ENCODE measurements around the gene MAML1. TPM values are rescaled to one million over a fixed set of nuclear protein-coding genes. Genes with fewer than 3 reads are reported as not detected.
A peak's percentile ranks its signal among the peaks of the same experiment; 100 is the strongest.

MAML1 gene
- total RNA-seq, 1 donor from 2014 or later = 29.1 TPM

DNA sequence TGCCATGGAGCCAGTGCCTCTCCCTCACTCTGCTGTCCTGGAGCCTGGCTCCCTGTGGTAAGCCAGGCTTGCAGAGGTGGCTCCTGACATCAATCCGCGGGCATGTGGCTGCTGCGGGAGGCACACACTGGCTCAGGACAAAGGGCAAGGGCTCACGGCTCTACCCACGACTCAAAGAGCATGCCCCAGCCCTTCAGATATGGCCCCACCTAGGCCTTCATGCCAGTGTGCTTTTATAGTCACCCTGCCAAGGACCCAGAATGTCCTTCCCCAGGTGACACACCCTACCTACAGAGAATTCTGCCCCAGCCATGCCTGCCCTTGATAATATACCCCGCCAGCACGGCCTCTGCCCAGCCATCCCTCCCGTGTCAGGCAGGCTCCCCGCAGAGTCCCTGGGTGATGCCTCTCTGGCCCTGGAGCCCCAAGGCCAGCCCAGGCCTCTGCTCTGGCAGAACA lies 72.5 kb downstream of the MAML1 start:
- Histone ChIP-seq H3K36me3 (no peaks in the 10 kb centered on the region), H2AFZ (replicated peaks) (no peak overlapping the region), H3K4me3 (peak overlapping the region; percentile 96), H3K4me2 (peak overlapping the region; percentile 99), H3K27me3 (no peaks in the 10 kb centered on the region), H3K9ac (no peak overlapping the region), H3K9me3 (ENCODE audit: low read depth) (no peaks in the 10 kb centered on the region), H3K79me2 (ENCODE audit: low read depth) (peaks cover 40% of the 10 kb centered on the region), H3K27ac (no peak overlapping the region), H3K4me1 (peaks cover 28% of the 10 kb centered on the region), H4K20me1 (ENCODE audit: low read depth) (peaks cover 55% of the 10 kb centered on the region), H3F3A (ENCODE audit: low read depth) (peaks cover 34% of the 10 kb centered on the region)
- TF ChIP-seq, protein P1, sequence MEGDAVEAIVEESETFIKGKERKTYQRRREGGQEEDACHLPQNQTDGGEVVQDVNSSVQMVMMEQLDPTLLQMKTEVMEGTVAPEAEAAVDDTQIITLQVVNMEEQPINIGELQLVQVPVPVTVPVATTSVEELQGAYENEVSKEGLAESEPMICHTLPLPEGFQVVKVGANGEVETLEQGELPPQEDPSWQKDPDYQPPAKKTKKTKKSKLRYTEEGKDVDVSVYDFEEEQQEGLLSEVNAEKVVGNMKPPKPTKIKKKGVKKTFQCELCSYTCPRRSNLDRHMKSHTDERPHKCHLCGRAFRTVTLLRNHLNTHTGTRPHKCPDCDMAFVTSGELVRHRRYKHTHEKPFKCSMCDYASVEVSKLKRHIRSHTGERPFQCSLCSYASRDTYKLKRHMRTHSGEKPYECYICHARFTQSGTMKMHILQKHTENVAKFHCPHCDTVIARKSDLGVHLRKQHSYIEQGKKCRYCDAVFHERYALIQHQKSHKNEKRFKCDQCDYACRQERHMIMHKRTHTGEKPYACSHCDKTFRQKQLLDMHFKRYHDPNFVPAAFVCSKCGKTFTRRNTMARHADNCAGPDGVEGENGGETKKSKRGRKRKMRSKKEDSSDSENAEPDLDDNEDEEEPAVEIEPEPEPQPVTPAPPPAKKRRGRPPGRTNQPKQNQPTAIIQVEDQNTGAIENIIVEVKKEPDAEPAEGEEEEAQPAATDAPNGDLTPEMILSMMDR (IDR thresholded peaks at IDR 0.05) = no peak
- TF ChIP-seq EZH2 (IDR thresholded peaks at IDR 0.05) (no peak), EZH2phosphoT487 (IDR thresholded peaks at IDR 0.05) (no peak)
- H3K4me1 Mint-ChIP-seq = peaks cover 32% of the 10 kb centered on the region
- no peaks in the 10 kb centered on the region for H3K9me3 Mint-ChIP-seq
- peaks cover 6% of the 10 kb centered on the region for H3K27me3 Mint-ChIP-seq (ENCODE audit: insufficient read depth, low read depth)
- no peak overlapping the region for H3K27ac Mint-ChIP-seq
- no peak for DNase-seq (ENCODE audit: low spot score)
- H3K36me3 Mint-ChIP-seq = peaks cover 7% of the 10 kb centered on the region
- H3K4me3 Mint-ChIP-seq = peak overlapping the region; percentile 87

DNA sequence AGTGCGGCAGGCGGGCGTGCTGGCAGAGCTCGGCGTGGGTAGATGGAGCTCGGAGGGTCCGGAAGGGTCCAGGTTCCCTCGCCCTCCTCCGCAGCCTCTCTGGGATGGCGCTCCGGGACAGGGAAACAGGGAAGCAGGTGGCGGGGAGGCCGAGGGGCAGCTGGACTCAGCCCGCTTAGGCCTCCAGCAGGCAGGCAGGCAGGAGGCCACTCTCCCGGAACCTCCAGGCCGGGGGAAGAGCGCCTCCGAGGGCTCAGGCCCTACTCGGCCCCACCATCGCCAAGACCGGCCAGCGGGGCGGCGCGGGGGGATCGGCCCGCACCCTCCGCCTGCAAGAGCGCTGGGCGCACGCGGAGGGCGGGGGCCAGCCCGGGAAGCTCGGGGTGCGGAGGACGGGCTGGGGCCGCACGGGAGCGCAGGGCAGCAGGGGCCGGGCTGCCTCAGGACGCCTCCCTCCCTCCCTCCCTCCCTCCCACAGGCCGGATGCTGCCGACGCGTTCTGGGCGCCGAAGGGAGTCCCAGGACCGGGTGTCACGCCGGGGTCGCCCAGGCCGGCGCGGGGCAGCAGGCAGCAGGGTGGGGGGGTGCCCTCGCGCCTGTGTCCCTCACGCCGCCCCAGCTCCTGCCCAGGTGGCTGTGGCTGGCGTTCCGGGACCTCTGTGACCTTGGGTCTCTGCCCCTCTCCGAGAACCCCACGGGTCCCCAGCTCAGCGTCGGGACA lies 73.1 kb downstream of the MAML1 start:
- Mint-ChIP-seq H3K27ac (no peak overlapping the region), H3K4me3 (peak overlapping the region; percentile 87), H3K36me3 (peaks cover 7% of the 10 kb centered on the region), H3K4me1 (peaks cover 32% of the 10 kb centered on the region), H3K27me3 (ENCODE audit: insufficient read depth, low read depth) (peaks cover 9% of the 10 kb centered on the region), H3K9me3 (no peaks in the 10 kb centered on the region)
- Histone ChIP-seq H3K4me2 (peak overlapping the region; percentile 99), H3K27me3 (no peaks in the 10 kb centered on the region), H3F3A (ENCODE audit: low read depth) (peaks cover 34% of the 10 kb centered on the region), H3K36me3 (no peaks in the 10 kb centered on the region), H3K9me3 (ENCODE audit: low read depth) (no peaks in the 10 kb centered on the region), H3K4me3 (peak overlapping the region; percentile 96), H3K27ac (no peak overlapping the region), H3K4me1 (peaks cover 28% of the 10 kb centered on the region), H2AFZ (replicated peaks) (no peak overlapping the region), H3K79me2 (ENCODE audit: low read depth) (peaks cover 40% of the 10 kb centered on the region), H4K20me1 (ENCODE audit: low read depth) (peaks cover 51% of the 10 kb centered on the region), H3K9ac (peak overlapping the region; percentile 42)
- DNase-seq (ENCODE audit: low spot score) = peak; percentile 61
- TF ChIP-seq, protein P1 (IDR thresholded peaks at IDR 0.05) = no peak
- TF ChIP-seq EZH2 (IDR thresholded peaks at IDR 0.05) (no peak), EZH2phosphoT487 (IDR thresholded peaks at IDR 0.05) (no peak)

DNA sequence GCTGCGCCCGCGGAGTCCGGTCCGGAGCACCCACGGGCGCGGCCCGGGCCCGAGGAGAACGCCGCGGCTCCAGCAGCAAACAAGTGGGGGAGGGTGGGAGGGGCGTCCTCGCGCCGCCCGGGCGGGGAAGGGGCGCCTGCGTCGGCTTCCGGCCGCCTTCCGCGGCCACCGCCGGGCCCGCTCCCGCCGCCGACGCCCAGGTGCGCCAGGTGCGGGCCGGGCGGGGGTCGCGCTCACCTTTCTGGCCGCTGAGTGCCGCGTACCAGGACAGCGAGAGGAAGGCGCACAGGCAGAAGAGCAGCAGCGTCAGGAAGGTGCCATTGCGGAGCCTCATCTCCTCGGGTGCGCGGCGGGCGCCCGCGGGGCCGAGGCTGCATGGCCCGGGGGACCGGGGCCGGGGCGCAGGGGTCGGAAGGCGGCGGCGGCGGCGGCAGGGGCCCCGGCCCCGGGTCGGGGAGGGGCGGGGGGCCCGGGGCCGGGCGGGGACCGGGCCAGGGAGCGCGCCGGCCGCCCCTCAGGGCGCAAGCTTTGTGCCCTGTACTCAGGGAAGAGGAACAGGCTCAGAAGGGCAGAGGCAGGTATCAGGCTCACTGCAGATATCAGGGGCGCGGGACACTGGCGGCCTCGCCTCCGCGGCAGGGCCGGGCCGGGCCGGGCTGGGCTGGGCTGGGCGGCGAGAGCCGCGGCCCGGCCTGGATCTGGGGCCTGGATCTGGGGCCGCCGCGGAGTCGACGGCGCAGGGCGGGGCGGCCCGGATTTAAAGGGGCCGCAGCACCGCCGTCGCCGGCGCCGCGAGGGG lies 73.8 kb downstream of the MAML1 start, which contains the start of gene MGAT4B:
TSS of gene MGAT4B (minus strand) at position 617 of the 799 bp plus-strand sequence. CDS start at position 334, 283 bp downstream.
- Histone ChIP-seq H3K79me2 (ENCODE audit: low read depth) (peaks cover 40% of the 10 kb centered on the region), H3K27me3 (no peaks in the 10 kb centered on the region), H3K4me2 (peak within 1 kb of the TSS; percentile 99), H2AFZ (replicated peaks) (peak within 1 kb of the TSS; percentile 93), H4K20me1 (ENCODE audit: low read depth) (peaks cover 46% of the 10 kb centered on the region), H3K36me3 (no peaks in the 10 kb centered on the region), H3K27ac (peak within 1 kb of the TSS; percentile 68), H3F3A (ENCODE audit: low read depth) (peaks cover 34% of the 10 kb centered on the region), H3K4me3 (peak within 1 kb of the TSS; percentile 96), H3K4me1 (peaks cover 28% of the 10 kb centered on the region), H3K9ac (peak within 1 kb of the TSS; percentile 42), H3K9me3 (ENCODE audit: low read depth) (no peaks in the 10 kb centered on the region)
- peak; percentile 89 for DNase-seq (ENCODE audit: low spot score)
- H3K9me3 Mint-ChIP-seq = no peaks in the 10 kb centered on the region
- H3K4me3 Mint-ChIP-seq = peak within 1 kb of the TSS; percentile 87
- peaks cover 7% of the 10 kb centered on the region for H3K36me3 Mint-ChIP-seq
- no peak for TF ChIP-seq EZH2 (IDR thresholded peaks at IDR 0.05)
- TF ChIP-seq, protein P1 (IDR thresholded peaks at IDR 0.05) = no peak
- TF ChIP-seq EZH2phosphoT487 (IDR thresholded peaks at IDR 0.05) = no peak
- H3K4me1 Mint-ChIP-seq = peaks cover 32% of the 10 kb centered on the region
- H3K27me3 Mint-ChIP-seq (ENCODE audit: insufficient read depth, low read depth) = peaks cover 10% of the 10 kb centered on the region
- no peak within 1 kb of the TSS for H3K27ac Mint-ChIP-seq

Measured in neural progenitor cell (in vitro differentiated cells).